ENCODE measurements around the gene PIM2. TPM values are rescaled to one million over a fixed set of nuclear protein-coding genes. Genes with fewer than 3 reads are reported as not detected.
A peak's percentile ranks its signal among the peaks of the same experiment; 100 is the strongest.

Gene PIM2
- total and polyA plus RNA-seq, 9 of the 15 experiments (the other 6 are each of a cell fraction or from before 2014, with no cell fraction given): 67.6 to 191 (median 108) TPM

DNA sequence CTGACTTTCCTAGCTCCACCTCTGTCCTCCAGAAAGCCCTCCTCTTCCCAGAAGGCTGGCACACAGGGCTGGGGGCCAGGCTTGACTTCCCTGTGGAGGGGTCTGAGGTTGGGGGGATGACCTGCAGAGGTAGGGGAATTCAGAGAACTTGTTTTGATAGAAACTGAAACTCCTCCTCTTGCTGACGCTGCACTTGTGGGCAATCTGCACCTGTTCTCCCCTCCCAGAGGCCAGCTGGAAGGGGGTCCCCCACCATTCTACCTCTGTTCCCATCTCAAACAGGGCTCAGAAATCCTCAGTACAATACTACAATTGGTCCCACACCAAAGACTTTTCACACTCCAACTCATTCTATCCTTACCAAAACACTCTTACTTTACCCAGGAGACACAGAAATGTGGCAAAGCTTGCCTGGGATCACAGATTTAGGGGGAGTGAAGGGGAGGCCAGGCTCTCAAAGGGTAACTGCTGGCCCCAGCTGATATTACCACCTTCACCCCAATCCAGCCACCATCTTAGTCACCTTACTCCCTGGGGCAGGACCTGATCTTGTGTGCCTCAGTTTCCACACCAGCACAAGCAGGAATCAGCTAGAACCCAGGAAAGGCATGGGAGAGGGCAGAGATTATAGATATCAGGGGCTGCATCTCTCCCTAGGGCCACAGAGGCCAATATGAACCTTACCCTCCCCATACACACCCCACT is 20.0 kb upstream of the PIM2 start:
- no peak overlapping the region for H3K4me3 ChIP-seq
- intact Hi-C loops (cut with micrococcal nuclease) (no loop called here), in situ Hi-C loops (cut with MboI) (no loop called here)
- H3K4me2 ChIP-seq (ENCODE audit: insufficient read depth, low read length): peak overlapping the region; percentile 24; the same call in 1 of the 2 replicates
- H3K36me3 ChIP-seq (ENCODE audit: control insufficient read depth, insufficient read depth, low read length): peaks cover 69% of the 10 kb centered on the region
- no peak for ATAC-seq
- POLR2A ChIA-PET: interaction anchor here (0.7 kb wide), 1 partner anchor 41 kb away, joined by 3 read pairs; the partner anchor contains the start of genes PQBP1 and TIMM17B
- peak; percentile 49; the same call in 1 of the 2 replicates for TF ChIP-seq ZNF316 (IDR thresholded peaks at IDR 0.05)
- no peak for TF ChIP-seq SOX6 (IDR thresholded peaks at IDR 0.05)
- 0 out of 2 replicates have a peak, but pooled peaks have one; percentile 17 for TF ChIP-seq MAFG (tag; conservative IDR thresholded peaks at IDR 0.05)
- peak; percentile 28; the same call in 1 of the 2 replicates for TF ChIP-seq C11orf30 (IDR thresholded peaks at IDR 0.05; ENCODE audit: low read depth)
- peaks cover 90% of the 10 kb centered on the region for H3K79me2 ChIP-seq (ENCODE audit: control insufficient read depth, insufficient read depth, low read length)
- peak overlapping the region; percentile 65 to 69; a peak in 3 of 4 replicates for H3K9ac ChIP-seq (ENCODE audit: insufficient read depth in 1 of 2, low read depth in 2 of 2, low read length in 2 of 2)
- no TSS peak for BruUV-seq (replicated peaks)
- H3K9me3 ChIP-seq (replicated peaks; ENCODE audit: control insufficient read depth, insufficient read depth, low read depth, low read length): no peaks in the 10 kb centered on the region
- no peak for FAIRE-seq
- 13% methylated on average over 1 of the region's 1 CpG for WGBS (ENCODE audit: insufficient coverage, low coverage, missing lambda C conversion rate)
- peaks cover 59 to 77% of the 10 kb centered on the region in 2 experiments for H3K4me1 ChIP-seq (replicated peaks in 1 of 2; ENCODE audit: control insufficient read depth in 2 of 2, insufficient read depth in 2 of 2, low read length in 2 of 2)
- no peaks in the 10 kb centered on the region for H3K9me1 ChIP-seq (ENCODE audit: control insufficient read depth, insufficient read depth, low read length)
- CTCF ChIA-PET (ENCODE audit: low intra/inter-chr PET ratio): interaction anchor here (1.6 kb wide), 1 partner anchor 22 kb away, joined by 4 read pairs; no protein-coding TSS in a partner anchor
- H2AFZ ChIP-seq (ENCODE audit: low read depth, low read length): no peak overlapping the region
- no peaks in the 10 kb centered on the region for H3K27me3 ChIP-seq (ENCODE audit: control insufficient read depth in 2 of 2, insufficient read depth in 2 of 2, low read length in 2 of 2)
- no peak for DNase-seq (ENCODE audit: extremely low read depth in 1 of 4, low spot score in 3 of 4)
- peak overlapping the region; percentile 91 for H3K27ac ChIP-seq (ENCODE audit: extremely low read depth, low read depth, low read length)
- H4K20me1 ChIP-seq (replicated peaks; ENCODE audit: control insufficient read depth, insufficient read depth, low read length): no peaks in the 10 kb centered on the region

All from K562 (cell line).